Fibroblast of mammary gland (primary cell): ENCODE data around the gene KRTAP10-5.
"Not testable (repeated sequence)": the region's sequence is repeated elsewhere in the genome, so short reads cannot be mapped to it uniquely, and the experiment has no call there.

ENCODE experiments used
- DNase-seq: peaks from one replicate; pipeline ENCODE4 v3.0.0-alpha.2; 2010; ENCODE audit warnings: low read depth
- H3K4me3 ChIP-seq: 2 replicates; pipeline ENCODE4 v1.5.1; 2011; ENCODE audit warnings: low read depth, mild to moderate bottlenecking, low read length, moderate library complexity; ENCODE audit not compliant: control insufficient read depth
- TF ChIP-seq, protein P1 (sequence below): conservative IDR thresholded peaks from 2 replicates; pipeline ENCODE4 v1.5.1; 2011; ENCODE audit warnings: low read depth, low read length, inconsistent platforms; ENCODE audit not compliant: control insufficient read depth, insufficient read depth

KRTAP10-5 gene

DNA sequence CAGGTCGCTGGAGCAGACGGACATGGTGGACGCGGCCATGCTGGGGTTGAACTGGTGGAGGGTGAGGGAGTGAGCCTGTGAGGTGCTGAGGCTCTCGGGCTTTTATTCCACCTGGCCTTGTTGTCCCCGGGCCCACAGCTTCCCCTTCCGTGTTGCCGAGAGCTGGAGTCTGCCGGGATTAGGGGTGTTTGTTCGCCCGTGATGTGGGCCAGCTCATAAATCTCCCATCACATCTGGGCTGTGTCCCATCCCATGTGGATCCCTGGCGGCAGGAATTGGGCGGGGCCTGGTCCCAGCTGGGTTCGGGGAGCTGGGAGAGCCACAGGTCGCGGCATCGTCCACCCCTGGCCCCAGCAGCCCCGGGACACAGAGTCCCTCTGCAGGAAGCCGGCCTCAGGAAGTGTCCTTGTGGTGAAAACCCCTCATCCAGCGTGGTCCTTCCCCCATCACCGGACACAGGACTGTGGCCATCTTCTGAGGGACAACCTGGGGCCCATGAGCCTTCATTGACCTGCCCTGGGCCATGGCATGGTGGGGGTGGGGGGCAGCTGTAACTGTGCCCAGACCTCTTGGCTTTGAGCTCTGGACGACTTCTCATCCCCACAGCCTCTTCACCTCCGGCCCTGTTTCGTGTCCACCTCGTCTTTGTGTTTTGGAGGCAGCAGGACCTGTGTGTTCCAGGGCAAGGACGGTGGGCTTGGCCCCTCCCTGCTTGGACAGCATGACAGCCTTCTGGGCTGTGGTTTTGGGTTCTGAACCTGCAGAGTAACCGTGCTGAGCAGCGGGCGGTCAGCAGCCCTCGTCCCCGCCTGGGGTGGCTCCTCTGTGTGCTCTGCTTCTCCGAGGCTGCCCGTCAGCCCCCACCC is 12.3 kb upstream of the KRTAP10-5 start, which contains the start of gene KRTAP10-6:
Gene KRTAP10-6, minus strand, starts transcription at position 60 of the 866 bp plus-strand sequence. Its CDS starts 21 bp downstream, at position 39.
- no peak for DNase-seq
- TF ChIP-seq, protein P1, sequence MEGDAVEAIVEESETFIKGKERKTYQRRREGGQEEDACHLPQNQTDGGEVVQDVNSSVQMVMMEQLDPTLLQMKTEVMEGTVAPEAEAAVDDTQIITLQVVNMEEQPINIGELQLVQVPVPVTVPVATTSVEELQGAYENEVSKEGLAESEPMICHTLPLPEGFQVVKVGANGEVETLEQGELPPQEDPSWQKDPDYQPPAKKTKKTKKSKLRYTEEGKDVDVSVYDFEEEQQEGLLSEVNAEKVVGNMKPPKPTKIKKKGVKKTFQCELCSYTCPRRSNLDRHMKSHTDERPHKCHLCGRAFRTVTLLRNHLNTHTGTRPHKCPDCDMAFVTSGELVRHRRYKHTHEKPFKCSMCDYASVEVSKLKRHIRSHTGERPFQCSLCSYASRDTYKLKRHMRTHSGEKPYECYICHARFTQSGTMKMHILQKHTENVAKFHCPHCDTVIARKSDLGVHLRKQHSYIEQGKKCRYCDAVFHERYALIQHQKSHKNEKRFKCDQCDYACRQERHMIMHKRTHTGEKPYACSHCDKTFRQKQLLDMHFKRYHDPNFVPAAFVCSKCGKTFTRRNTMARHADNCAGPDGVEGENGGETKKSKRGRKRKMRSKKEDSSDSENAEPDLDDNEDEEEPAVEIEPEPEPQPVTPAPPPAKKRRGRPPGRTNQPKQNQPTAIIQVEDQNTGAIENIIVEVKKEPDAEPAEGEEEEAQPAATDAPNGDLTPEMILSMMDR: no peak
- no peak within 1 kb of the TSS for H3K4me3 ChIP-seq

DNA sequence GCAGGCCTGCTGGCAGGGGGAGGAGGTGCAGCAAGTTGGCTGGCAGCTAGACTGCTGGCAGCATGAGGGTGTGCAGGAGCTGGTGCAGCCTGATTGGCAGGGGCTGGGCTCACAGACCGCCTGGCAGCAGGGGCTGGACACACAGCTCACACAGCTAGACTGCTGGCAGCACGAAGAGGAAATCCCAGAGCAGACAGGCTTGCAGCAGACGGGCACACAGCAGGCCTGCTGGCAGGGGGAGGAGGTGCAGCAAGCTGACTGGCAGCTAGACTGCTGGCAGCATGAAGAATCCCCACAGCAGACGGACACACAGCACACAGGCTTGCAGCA is 11.4 kb upstream of the KRTAP10-5 start:
- H3K4me3 ChIP-seq: not testable (repeated sequence)

DNA sequence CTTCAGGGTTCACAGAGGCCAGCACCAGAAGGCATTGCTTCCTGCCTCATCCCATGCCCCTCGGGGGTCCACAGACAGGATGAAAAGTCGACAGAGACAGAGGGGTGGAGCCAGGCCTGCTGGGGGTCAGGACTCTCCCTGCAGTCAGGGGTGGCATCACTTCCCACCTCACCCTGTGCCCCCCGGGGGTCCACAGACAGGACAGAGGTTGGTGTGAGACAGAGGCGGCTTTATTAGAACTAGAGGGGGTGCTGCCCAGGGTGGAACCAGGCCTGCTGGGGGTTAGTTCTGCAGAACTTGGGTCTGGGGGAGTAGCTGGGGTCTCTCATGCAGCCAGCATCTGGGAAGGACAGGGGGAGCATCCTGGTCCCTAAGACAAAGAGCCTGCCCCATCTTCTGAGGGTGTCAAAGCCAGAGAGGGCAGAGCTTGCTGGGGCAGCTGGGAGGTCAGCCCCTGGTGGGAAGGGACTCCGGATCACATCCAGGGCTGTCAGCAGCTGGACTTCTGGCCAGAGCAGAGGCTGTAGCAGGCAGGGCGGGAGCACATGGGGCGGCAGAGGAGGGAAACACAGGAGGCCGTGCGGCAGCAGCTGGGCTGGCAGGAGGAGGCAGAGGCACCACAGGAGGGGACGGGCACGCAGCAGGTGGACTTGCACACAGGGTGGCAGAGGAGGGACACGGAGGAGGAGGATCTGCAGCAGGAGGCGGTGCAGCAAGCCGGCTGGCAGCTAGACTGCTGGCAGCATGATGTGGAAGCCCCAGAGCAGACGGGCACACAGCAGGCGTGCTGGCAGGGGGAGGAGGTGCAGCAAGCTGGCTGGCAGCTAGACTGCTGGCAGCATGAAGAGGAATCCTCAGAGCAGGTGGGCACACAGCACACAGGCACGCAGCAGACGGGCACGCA is 10.7 kb upstream of the KRTAP10-5 start:
- H3K4me3 ChIP-seq, DNase-seq: not testable (repeated sequence)

More for the DNA sequence above, 11.4 kb upstream of the KRTAP10-5 start:
- not testable (repeated sequence) for DNase-seq

GRCh38 chr21:44590311-44590721 is 9.9 kb upstream of the KRTAP10-5 start:
- no peak for DNase-seq

DNA sequence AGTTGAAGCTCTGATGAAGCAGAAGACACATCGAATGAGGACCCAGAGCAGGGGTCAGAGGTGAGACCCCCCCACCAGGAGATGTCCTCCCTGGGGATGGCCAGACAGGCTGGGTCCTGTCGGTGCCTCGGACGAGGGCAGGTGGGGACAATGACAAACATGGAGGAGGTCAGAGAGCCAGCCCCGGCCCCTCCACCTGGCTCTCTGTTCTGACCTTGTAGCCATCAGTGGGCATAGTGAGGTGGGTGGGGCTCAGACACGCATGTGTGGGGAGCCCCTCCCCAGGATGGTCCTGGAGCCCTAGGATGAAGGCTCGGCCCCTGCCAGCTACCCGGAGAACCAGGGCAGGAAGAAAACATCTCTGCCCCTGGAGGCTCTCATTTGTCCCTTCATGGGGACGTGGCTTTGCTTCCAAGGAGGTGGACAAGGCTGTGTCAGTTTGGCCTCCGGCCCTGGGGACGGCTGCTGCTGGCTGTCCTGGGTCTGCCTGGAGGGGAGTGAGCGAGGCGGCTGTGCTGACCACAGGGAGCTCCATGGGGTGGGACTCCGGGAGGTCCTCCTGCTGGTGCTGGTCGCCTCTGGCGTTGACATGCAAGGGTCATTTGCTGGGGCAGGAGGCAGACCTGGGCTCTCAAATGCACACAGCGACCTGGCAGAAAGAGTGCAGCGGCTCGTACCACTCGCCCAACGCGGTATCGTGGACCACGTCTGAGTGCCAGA is 9.3 kb upstream of the KRTAP10-5 start:
- TF ChIP-seq, protein P1: no peak
- DNase-seq: no peak
- H3K4me3 ChIP-seq: no peak overlapping the region

More at GRCh38 chr21:44590311-44590721, 9.9 kb upstream of the KRTAP10-5 start:
- TF ChIP-seq, protein P1: no peak
- no peak overlapping the region for H3K4me3 ChIP-seq

DNA sequence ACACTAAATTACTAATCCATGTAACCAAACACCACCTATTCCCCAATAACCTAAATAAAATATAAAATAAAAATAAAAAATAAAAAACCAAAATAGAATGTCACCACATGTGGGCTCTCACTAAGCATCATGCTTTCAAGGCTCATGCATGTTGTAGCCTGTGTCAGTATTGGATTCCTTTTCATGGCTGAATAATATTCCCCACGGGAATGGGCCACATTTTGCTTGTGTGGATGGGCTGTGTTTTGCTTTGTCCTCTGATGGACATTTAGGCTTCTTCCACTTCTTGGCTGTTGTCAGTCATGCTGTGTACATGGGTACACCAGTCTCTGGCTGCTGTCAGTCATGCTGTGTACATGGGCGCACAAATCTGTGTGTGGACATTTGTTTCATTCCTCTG is 8.7 kb upstream of the KRTAP10-5 start:
- TF ChIP-seq, protein P1: no peak
- no peak for DNase-seq
- no peak overlapping the region for H3K4me3 ChIP-seq

DNA sequence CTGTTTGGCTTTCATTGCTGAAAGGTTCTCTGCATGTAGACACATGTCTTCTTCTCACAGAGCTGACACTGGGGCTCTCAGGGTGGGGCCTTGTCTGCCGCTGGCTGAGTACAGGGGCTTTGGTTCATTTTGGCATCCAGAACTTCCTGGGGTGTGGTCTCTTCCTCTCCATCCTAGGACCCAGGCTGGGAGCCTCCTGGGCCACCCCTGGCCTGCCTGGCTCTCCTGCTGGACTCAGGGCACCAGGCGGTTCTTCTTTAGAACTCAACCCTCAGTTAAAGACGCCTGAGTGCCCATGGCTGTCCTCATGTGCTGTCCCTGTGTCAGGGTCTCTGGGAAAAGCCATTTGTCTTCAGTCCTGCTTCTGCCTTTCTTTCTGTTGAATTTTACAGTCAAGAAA is 5.5 kb upstream of the KRTAP10-5 start:
- H3K4me3 ChIP-seq: no peak overlapping the region
- TF ChIP-seq, protein P1: no peak
- no peak for DNase-seq
